GM21390 (cell line): Measurements from ENCODE around the gene SEMA3D.

Experiments
- ATAC-seq: cut with Tn5 transposase; IDR thresholded peaks from one replicate; pipeline ENCODE4 v1.9.1; 2021; ENCODE audit not compliant: unreplicated experiment

SEMA3D gene

GRCh38 chr7:85184599-85185423, 2.0 kb downstream of the SEMA3D start:
- ATAC-seq: no peak

- no peak for ATAC-seq
These were observed 3.6 kb downstream of the SEMA3D start for GRCh38 chr7:85183296-85183695.

GRCh38 chr7:85178531-85179298, 8.1 kb downstream of the SEMA3D start:
- ATAC-seq: no peak

- no peak for ATAC-seq
These were observed 9.5 kb downstream of the SEMA3D start for GRCh38 chr7:85177316-85177715.

GRCh38 chr7:85176197-85176596, 10.7 kb downstream of the SEMA3D start:
- ATAC-seq: no peak

GRCh38 chr7:85175217-85175616, 11.6 kb downstream of the SEMA3D start:
- ATAC-seq: no peak

DNA sequence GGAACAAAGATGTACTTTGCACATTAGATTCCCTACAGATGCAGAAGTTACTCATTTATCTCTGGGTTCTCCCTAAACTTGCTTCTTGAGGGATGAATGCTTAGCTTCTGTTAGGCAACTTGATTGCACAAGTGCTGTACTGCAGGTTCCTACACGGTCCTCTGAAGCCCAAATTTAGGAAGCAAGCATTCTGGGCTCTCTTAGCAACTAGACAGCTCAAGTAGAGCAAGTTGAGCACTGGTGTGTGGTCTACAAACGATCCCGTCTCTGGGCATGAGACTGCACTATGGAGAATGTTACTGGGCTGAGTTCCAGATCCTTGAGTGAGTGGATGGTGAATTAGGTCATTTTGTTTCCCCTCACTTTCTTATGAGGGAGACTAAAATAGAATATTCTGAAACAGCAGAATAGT, 14.3 kb downstream of the SEMA3D start:
- ATAC-seq: no peak

DNA sequence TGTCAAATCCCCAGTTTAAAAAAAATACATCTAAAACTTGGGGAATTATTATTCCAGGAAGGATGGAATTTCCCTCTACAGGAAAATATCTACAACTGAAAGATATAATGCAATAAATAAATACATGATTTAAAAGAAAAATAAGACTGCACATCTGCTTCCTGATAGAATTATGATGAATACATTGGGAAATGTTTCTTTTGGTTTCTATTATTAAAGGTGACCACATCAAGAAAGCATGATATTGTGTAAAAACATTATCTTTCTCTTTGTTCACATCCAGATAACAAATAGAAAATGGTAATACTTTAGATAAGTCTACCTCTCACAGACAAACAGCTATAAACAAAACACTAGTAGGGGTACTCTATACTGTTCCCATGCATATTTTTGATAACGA, 19.2 kb downstream of the SEMA3D start:
- ATAC-seq: no peak

DNA sequence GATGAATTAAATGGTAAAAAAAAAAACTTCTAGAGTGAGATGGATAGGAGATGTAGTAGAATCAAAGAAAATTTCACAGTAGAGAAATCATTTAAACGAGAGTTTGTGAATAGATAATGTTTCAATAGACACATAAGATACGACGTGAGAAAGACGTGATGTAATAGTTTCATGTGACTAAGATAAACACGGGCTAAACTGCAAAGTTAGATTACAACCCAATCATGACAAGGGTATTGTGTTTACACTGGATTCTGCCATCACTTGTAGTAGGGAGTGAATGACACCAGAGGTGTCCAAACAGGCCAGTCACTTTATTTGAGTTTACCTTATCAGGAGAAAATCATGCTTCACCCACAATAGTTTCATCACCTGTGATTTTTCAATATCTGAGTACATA, 21.6 kb downstream of the SEMA3D start:
- no peak for ATAC-seq

- no peak for ATAC-seq
These were observed 22.5 kb downstream of the SEMA3D start for GRCh38 chr7:85164376-85164775.

GRCh38 chr7:85162721-85163120, 24.1 kb downstream of the SEMA3D start:
- ATAC-seq: no peak

DNA sequence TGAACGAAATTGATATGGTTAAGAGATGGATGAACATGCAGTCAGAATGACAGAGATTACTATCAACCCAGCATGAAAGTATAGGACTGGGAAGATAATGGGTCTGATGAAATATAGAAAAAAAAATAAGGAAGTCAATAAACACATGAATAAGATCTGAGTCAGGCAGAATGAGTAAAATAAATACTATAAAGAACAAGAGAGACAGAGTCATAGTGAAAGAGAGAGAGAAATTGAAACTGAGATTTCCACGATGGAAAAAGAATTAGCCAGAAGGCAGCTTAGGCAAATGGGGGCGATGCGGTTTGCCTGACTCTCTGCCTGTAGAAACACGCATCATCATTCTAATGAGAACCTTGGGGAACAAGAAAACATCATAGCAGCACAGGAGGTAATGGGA, 26.6 kb downstream of the SEMA3D start:
- ATAC-seq: peak; percentile 86

- ATAC-seq: no peak
These were observed 27.9 kb downstream of the SEMA3D start for GRCh38 chr7:85159003-85159402.

- no peak for ATAC-seq
These were observed 30.1 kb downstream of the SEMA3D start for GRCh38 chr7:85156661-85157208.

DNA sequence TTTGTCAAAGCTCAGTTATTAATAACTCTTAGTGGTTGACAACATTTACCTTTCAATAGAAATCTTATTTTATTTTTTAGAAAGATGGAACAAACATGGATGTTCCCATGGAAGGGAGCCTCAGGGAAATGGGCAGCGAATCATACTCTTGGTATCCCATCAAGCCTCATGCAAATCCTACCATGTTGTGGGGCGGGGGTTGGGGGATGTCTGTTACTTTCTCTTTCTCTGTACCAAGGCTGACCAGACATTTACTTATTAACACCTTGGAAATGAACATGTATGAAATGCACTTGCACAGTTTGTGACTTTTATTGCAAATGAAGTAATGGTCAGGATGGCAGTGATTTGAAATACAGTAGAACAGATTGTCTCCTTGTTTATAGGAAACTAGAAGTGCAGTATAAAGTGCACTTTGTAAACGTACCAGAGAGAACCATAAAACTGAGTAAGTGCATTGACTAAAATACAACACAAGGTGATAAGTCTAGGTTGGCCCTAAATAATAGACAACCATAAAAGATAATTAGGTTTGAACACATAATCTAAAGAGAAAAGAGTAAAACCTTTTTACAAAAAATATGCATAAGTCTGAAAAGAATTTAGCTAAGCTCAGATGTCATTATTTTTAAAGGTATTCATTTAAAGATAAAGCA, 32.4 kb downstream of the SEMA3D start:
- ATAC-seq: no peak

GRCh38 chr7:85153715-85154114, 33.1 kb downstream of the SEMA3D start:
- no peak for ATAC-seq

DNA sequence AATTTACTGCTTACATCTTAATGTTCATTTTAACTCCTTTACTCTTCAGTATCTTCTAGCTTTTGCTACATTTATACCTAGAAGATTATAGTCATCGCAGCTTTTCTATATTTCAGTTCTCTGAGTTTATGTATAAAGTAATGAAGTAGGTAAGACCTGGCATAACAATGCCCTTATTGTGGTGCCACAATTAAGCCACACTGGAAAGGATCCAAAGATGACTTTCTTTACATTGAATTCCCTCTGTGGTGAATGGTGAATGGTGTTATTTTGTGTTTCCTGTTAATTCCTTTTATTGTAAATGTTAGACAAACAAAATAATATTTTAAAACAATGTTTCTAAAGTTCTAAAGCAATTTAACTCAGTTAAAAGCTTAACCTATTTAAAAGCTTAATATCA, 36.2 kb downstream of the SEMA3D start:
- no peak for ATAC-seq

- no peak for ATAC-seq
These were observed 42.1 kb downstream of the SEMA3D start for GRCh38 chr7:85144771-85145170.

DNA sequence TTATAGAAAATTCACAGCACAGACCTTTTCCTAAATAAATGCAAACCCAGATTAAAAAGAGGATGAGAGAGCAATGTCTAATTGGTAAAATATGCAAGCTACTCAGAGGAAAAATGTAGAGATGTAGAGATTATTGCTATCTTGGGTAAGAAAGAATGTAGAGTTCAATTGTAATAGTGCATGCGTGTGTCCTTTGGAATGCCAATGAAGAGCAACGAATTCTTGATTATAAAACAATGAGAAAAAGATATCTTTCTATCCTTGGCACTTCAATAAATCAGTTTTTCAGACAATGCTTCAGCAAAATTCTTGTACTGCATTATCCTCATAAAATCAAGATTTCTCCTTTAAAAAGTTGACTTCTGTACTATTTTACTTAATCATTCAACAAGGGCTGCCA, 50.9 kb downstream of the SEMA3D start:
- ATAC-seq: no peak

DNA sequence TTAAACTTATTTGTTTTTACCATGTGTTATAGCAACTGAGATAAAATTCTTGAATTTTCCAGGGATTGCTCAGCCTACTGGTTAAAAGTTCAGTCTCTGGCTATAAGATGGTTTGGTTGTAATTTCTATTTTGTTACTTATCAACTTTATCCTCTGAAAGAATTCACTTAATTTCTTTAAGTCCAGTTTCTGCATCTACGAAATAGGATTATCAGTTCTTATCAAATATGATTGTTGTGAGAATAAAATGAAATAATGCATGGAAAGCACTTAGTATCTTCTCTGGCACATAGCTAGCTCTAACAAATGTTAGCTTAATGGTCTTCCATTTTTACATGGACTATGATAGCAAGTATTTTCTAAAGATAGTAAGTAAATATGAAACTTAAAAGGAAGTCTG, 53.3 kb downstream of the SEMA3D start:
- no peak for ATAC-seq

GRCh38 chr7:85133006-85133405, 53.9 kb downstream of the SEMA3D start:
- ATAC-seq: no peak

- ATAC-seq: no peak
These were observed 56.2 kb downstream of the SEMA3D start for GRCh38 chr7:85130702-85131101.
